ENCODE results near the gene ALG1.
"Not testable (repeated sequence)": the region's sequence is repeated elsewhere in the genome, so short reads cannot be mapped to it uniquely, and the experiment has no call there.

Gene ALG1

GRCh38 chr16:5103296-5104032, 31.8 kb downstream of the ALG1 start:
- not testable (repeated sequence) for DNase-seq

- DNase-seq: not testable (repeated sequence)
These were observed 33.4 kb downstream of the ALG1 start for GRCh38 chr16:5105039-5105438.

DNA sequence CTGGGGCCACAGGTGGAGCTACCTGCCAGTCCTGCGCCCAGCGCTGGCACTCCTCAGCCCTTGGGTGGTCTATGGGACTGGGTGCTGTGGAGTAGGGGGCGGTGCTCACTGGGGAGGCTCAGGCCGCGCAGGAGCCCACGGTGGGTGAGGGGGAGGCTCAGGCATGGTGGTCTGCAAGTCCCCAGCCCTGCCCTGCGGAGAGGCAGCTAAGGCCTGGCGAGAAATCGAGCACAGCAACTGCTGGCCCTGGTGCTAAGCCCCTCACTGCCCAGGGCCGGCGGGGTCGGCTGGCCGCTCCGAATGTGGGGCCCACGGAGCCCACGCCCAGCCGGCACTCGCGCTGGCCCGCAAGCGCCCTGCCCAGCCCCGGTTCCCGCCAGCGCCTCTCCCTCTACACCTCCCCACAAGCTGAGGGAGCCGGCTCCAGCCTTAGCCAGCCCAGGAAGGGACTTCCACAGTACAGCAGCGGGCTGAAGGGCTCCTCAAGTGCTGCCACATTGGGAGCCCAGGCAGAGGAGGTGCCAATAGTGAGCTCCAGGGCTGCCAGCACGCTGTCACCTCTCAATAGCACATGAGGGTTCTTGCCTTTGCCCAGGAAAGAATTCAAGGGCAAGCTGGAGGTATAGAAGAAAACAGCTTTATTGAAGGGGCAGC, 37.0 kb downstream of the ALG1 start:
- no peak for DNase-seq

- DNase-seq: not testable (repeated sequence)
These were observed 39.3 kb downstream of the ALG1 start for GRCh38 chr16:5110933-5111332.

- DNase-seq: not testable (repeated sequence)
These were observed 45.2 kb downstream of the ALG1 start for GRCh38 chr16:5116780-5117295.

GRCh38 chr16:5117300-5118087, 45.9 kb downstream of the ALG1 start:
- peak; percentile 61 for DNase-seq

DNA sequence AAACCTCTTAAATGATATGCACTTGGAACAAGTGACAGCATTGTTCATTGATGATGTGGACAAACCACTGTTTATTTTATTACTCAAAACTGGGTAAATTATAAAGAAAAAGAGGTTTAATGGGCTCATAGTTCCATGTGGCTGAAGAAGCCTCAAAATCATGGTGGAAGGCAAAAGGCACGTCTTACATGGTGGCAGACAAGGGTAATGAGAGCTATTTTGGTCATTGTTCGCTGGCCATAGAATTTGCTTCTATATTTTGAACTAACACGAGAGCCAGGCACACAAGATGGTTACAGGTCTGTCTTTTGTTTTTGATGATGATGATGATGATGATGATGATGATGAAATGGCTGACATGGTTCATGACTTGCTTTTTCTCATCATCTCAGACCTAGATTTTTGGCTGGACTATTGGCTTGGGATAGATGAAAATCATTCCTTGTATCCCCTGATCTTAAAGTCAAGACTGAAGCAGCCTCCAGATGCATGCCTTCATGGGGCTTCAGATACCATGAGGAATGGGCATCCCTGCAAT, 59.9 kb downstream of the ALG1 start:
- not testable (repeated sequence) for DNase-seq

DNA sequence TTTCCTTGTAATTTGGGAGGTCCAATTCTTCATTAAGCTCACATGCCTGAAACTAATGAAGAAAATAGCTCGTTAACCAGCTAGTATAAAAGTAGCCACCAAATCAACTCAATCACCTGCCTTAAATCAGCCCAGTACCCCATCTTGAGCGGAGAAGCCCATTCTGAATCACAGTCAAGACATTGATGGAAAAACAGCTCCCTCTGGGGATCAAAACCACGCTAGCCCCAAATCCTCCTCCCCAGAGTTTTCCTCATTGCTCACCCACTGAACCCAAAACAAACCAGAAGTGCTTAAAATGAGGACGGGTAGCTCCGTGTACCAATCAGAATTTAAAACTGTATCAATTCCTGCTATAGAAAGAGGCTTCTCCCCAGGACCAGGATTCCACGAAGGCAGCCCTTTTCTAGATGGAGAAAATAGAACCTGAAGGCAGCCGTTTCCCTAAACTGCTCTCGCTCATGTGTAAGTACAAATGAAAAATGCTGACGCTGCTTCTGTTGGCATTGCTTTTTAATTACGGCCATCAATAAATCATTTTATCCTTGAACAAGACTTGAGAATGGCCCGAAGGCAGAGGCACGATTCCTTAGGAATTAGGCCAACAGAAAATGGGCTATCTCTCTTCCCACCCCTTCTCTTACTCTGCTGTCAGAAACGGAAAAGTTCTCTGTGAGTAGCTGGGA, 61.4 kb downstream of the ALG1 start:
- not testable (repeated sequence) for DNase-seq

DNA sequence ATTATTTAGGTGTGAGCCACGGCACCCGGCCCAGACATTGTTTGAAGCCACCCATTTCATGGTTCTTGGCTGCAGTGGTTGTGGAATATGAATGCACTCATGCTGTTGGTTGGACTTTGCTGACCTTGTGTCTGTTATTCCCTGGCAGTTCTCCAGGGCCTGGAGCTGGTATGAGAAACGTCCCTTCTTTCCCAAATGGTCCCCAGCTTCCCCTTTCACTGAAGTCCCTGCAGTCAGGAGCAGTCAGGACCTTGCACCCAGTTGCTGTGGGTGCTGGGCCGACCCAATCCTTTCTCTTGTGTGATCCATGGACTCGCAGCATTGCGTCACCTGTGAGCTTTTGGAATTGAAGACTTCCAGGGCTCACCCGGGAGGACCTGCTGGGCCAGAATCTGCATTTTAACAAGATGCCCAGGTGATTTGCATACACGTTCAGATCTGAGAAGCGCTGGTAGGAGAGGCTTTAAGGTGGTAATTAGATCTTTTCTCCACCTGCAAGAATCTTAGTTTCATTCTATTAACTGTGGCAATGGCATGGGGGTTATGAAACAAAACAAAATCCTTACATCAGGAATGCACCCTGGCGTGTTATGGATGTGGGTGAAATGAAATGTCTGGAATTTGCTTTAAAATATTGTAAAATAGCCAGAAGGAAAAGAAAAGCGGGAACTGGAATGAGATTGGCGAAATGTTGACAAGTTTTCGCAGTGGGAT, 63.3 kb downstream of the ALG1 start:
- DNase-seq: not testable (repeated sequence)
